DND-41 (cell line): ENCODE data around the gene NRROS.

Experiments
- EZH2 ChIP-seq: IDR thresholded peaks from 3 replicates; pipeline ENCODE4 v1.6.1; 2012; ENCODE audit warnings: borderline replicate concordance, low read depth, mild to moderate bottlenecking, moderate library complexity, low read length, inconsistent platforms; ENCODE audit not compliant: severe bottlenecking
- TF ChIP-seq, protein P1 (sequence below): IDR thresholded peaks from 2 replicates; pipeline ENCODE4 v1.5.1; 2012; ENCODE audit warnings: borderline replicate concordance, low read length, moderate library complexity, mild to moderate bottlenecking; ENCODE audit not compliant: poor library complexity, severe bottlenecking; ENCODE audit errors: extremely low read depth

DNA sequence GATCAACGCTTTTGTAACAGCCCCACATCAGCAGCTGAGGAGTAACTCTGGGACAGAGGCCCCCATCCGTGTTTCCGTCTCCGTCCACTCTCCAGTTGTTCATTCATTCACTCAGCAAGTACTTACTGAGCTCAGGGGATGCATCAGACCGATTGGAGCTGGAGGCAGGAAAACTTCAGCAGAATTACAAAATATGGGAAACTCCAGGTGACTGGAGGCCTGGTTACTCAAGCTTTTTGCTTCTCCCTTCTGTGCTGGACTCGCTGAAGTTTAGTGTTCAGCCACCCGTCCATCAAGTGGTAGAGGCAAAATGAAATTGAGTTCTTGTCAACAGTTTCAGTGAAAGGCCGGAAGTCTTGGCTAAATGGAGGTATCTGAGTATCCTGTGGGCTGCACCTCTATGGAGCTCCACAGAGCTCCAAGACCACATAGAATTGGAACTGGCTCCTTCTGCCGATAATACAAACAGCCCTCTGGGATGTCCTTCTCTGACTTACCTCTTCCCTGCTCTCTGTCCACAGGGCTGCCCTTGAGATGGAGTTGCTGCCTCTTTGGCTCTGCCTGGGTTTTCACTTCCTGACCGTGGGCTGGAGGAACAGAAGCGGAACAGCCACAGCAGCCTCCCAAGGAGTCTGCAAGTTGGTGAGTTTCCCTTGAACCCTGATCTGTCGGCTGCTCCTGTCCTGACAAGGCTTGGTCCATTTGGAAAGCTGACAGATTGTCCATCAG, 14.7 kb downstream of the NRROS start:
- no peak for TF ChIP-seq EZH2
- TF ChIP-seq, protein P1, sequence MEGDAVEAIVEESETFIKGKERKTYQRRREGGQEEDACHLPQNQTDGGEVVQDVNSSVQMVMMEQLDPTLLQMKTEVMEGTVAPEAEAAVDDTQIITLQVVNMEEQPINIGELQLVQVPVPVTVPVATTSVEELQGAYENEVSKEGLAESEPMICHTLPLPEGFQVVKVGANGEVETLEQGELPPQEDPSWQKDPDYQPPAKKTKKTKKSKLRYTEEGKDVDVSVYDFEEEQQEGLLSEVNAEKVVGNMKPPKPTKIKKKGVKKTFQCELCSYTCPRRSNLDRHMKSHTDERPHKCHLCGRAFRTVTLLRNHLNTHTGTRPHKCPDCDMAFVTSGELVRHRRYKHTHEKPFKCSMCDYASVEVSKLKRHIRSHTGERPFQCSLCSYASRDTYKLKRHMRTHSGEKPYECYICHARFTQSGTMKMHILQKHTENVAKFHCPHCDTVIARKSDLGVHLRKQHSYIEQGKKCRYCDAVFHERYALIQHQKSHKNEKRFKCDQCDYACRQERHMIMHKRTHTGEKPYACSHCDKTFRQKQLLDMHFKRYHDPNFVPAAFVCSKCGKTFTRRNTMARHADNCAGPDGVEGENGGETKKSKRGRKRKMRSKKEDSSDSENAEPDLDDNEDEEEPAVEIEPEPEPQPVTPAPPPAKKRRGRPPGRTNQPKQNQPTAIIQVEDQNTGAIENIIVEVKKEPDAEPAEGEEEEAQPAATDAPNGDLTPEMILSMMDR = no peak
